Mucosa of stomach (tissue), 1 donor: Measurements from ENCODE around the gene AKIRIN2.
"Not testable (repeated sequence)": the region's sequence is repeated elsewhere in the genome, so short reads cannot be mapped to it uniquely, and the experiment has no call there.

Experiments used
- H3K27me3 ChIP-seq: one replicate; pipeline ENCODE4 v1.7.0; 2013; ENCODE audit warnings: mild to moderate bottlenecking, low read length; ENCODE audit not compliant: control insufficient read depth, insufficient read depth
- H3K36me3 ChIP-seq: one replicate; pipeline ENCODE4 v1.7.0; 2013; ENCODE audit warnings: low read length; ENCODE audit not compliant: control insufficient read depth, insufficient read depth
- H3K4me1 ChIP-seq: one replicate; pipeline ENCODE4 v1.7.0; 2013; ENCODE audit warnings: mild to moderate bottlenecking, low read length; ENCODE audit not compliant: control insufficient read depth, insufficient read depth
- H3K4me3 ChIP-seq: one replicate; pipeline ENCODE4 v1.7.0; 2013; ENCODE audit warnings: low read length
- H3K9ac ChIP-seq: one replicate; pipeline ENCODE4 v1.7.0; 2013; ENCODE audit warnings: mild to moderate bottlenecking, low read length, moderate library complexity
- H3K9me3 ChIP-seq: one replicate; pipeline ENCODE4 v1.7.0; 2013; ENCODE audit warnings: mild to moderate bottlenecking, low read length, moderate library complexity; ENCODE audit not compliant: control insufficient read depth
- donor health status: Pancreatic carcinoma.

The AKIRIN2 gene

DNA sequence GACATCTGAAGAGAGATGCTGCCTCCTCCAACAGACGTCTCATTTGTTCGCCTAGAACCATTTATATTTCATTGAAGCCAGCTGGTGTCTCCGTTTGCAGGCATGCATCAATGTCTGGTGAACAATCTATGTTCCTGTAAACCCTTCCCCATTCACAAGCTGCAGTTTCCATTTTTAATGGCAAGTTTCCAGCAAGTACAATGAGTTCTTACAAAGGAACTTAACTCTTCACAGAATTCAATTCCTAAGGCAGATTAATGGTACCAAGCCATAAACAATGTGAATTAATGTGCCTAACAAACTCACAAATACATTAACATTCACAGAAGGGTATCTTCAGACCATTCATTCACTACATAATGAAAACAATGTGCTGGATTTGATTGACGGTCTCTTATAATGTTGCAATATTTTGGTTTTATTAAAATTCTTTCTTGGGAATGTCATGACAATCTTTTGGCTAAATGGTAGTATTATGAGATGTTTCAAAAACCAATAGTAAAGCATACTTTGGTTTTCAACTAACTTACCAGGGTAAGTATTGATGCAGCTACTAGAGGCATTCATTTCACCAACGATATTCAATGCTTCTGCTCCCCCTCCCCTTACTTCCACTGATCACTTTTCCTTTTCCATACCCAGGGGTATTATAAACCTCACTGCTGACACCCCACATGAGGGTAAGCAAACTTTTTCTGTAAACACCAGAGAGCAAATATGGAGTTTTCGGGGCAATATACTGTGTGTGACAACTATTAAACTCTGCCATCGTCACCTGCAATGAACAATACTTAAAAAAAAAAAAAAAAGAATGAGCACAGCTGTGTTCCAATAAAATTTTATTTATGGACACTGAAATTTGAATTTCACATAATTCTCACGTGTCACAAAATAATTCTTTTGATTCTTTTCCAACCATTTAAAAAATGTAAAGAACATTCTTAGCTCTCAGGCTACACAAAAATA lies 4.2 kb downstream of the AKIRIN2 start:
- Histone ChIP-seq H3K4me1 (peaks cover 6% of the 10 kb centered on the region), H3K27me3 (no peaks in the 10 kb centered on the region), H3K9ac (no peak overlapping the region), H3K36me3 (no peaks in the 10 kb centered on the region), H3K4me3 (no peak overlapping the region), H3K9me3 (no peaks in the 10 kb centered on the region)

GRCh38 chr6:87696817-87697216 lies 5.2 kb downstream of the AKIRIN2 start:
- H3K9ac ChIP-seq, H3K36me3 ChIP-seq, H3K27me3 ChIP-seq, H3K9me3 ChIP-seq, H3K4me3 ChIP-seq, H3K4me1 ChIP-seq: not testable (repeated sequence)

GRCh38 chr6:87692086-87692485 lies 9.9 kb downstream of the AKIRIN2 start:
- Histone ChIP-seq H3K4me3 (no peak overlapping the region), H3K9me3 (no peaks in the 10 kb centered on the region), H3K27me3 (no peaks in the 10 kb centered on the region), H3K4me1 (no peaks in the 10 kb centered on the region), H3K36me3 (no peaks in the 10 kb centered on the region), H3K9ac (no peak overlapping the region)

DNA sequence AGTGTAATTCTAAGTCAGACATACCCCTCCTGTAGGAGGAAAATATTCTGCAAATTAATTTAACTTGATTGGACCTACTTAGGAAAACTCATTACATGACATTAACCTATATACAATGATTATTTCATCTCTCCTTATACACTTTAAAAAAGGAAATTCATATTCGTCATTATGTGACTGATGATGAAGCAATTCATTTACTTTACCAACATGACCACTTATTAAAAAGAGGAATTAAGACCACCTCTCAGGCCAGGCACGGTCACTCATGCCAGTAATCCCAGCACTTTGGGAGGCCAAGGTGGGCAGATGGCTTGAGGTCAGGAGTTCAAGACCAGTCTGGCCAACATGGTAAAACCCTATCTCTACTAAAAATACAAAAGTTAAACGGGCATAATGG lies 11.6 kb downstream of the AKIRIN2 start:
- H3K4me1 ChIP-seq: peaks cover 4% of the 10 kb centered on the region

DNA sequence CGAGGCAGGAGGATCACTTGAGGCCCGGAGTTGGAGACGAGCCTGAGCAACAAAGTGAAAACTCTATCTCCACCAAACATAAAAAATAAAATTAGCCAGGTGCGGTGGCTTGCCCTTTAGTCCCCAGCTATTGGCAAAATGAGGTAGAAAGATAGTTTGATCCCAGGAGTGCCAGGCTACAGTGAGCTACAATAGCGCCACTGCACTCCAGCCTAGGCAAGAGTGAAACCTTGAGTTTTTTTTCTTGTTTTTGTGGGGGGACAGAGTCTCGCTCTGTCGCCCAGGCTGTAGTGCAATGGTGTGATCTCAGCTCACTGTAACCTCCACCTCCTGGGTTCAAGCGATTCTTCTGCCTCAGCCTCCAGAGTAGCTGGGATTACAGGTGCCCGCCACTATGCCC lies 14.1 kb downstream of the AKIRIN2 start:
- H3K4me1 ChIP-seq, H3K36me3 ChIP-seq, H3K9me3 ChIP-seq, H3K9ac ChIP-seq, H3K27me3 ChIP-seq, H3K4me3 ChIP-seq: not testable (repeated sequence)

More for the DNA sequence above, 11.6 kb downstream of the AKIRIN2 start:
- Histone ChIP-seq H3K9me3 (no peaks in the 10 kb centered on the region), H3K9ac (no peak overlapping the region), H3K36me3 (no peaks in the 10 kb centered on the region), H3K4me3 (no peak overlapping the region), H3K27me3 (no peaks in the 10 kb centered on the region)

DNA sequence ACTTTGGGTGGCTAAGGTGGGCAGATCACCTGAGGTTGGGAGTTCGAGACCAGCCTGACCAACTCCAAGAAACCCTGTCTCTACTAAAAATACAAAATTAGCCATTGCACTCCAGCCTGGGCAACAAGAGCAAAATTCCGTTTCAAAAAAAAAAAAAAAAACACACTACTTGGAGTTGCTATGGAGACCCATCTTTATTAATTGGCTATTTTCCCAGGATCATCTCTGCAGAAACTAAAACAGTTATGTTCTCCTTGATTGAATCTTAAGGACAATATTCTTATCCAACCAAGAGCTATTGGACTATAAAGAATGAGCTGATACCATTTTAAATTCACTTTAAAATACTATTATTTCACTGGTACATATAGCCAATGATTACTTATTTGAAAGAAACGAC lies 14.7 kb downstream of the AKIRIN2 start:
- no peak overlapping the region for H3K9ac ChIP-seq
- H3K27me3 ChIP-seq: no peaks in the 10 kb centered on the region
- H3K4me3 ChIP-seq: no peak overlapping the region
- no peaks in the 10 kb centered on the region for H3K9me3 ChIP-seq
- H3K36me3 ChIP-seq: no peaks in the 10 kb centered on the region
- H3K4me1 ChIP-seq: peaks cover 8% of the 10 kb centered on the region

GRCh38 chr6:87686636-87687205 lies 15.3 kb downstream of the AKIRIN2 start:
- not testable (repeated sequence) for H3K4me3 ChIP-seq, H3K9ac ChIP-seq, H3K9me3 ChIP-seq, H3K27me3 ChIP-seq, H3K36me3 ChIP-seq, H3K4me1 ChIP-seq

- Histone ChIP-seq H3K4me1 (peaks cover 8% of the 10 kb centered on the region), H3K4me3 (no peak overlapping the region), H3K27me3 (no peaks in the 10 kb centered on the region), H3K36me3 (no peaks in the 10 kb centered on the region), H3K9ac (no peak overlapping the region), H3K9me3 (no peaks in the 10 kb centered on the region)
These were observed 17.0 kb downstream of the AKIRIN2 start for GRCh38 chr6:87684895-87685654.

DNA sequence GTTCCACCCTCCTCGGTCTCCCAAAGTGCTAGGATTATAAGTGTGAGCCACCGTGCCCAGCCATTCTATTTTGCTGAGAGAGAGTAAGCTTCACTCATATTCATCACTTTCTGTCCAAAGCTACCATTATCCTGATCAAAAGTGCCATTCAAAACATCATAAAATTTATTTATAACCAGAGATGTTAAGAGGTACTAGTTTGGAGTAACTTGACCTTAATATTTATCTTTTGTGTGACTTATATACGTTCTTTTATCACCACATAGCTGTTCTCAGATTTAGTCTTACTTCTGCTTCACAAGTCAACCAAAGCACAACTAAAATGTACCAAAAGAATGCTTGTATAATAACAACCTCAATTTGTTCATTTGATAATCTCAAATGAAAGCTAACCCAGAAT lies 18.1 kb downstream of the AKIRIN2 start:
- H3K9ac ChIP-seq: no peak overlapping the region
- H3K36me3 ChIP-seq: no peaks in the 10 kb centered on the region
- peaks cover 8% of the 10 kb centered on the region for H3K4me1 ChIP-seq
- no peaks in the 10 kb centered on the region for H3K27me3 ChIP-seq
- no peaks in the 10 kb centered on the region for H3K9me3 ChIP-seq
- no peak overlapping the region for H3K4me3 ChIP-seq

DNA sequence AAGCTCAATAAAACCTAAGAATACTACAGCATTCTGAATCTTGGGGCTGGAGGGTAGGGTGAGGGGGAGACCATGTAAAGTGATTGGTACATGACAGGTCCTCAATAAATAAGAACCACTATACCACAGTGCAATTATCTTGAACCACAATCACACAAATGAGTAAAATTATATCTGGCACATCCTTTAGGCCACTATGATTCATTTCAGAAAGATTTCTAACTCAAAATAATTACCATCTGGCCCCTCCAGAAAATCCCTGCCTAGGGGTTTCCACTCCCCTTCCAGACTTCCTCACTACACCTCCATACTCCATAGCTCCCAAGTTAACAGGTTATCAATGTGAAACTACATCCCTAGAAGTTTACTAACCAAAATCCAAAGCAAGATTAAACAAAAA lies 19.7 kb downstream of the AKIRIN2 start:
- H3K9me3 ChIP-seq: no peaks in the 10 kb centered on the region
- H3K9ac ChIP-seq: no peak overlapping the region
- no peaks in the 10 kb centered on the region for H3K36me3 ChIP-seq
- no peak overlapping the region for H3K4me3 ChIP-seq
- peaks cover 8% of the 10 kb centered on the region for H3K4me1 ChIP-seq
- no peaks in the 10 kb centered on the region for H3K27me3 ChIP-seq

DNA sequence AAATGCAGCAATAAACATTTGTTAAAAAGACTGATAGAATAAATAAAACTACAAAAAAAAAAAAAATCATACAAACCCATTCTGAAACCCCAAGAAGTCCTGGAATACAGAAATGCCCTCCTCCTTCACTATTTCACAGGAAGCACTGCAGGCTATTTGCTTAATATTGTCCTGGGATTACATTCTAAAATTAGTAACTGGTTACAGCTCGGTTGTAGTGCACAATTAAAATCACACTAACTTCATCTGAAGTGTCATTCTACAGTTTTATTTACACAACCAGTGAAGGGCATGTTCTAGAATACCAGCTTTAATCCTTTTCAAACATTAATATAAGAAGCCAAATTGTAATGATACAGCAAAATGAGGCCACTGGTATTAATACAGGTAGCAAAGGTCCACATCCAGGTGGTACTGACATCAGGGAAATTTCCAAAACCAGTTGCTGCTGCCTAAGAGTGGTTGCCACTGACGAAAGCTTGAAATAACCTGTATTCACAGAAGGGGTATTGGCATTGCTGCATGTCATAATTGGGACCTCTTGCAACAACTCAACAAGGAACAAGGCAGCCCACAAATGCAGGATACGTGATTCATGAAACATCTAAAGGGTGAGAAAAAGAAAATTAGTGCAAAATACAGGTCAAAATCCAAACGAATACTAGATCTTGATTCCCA lies 26.9 kb downstream of the AKIRIN2 start:
- no peaks in the 10 kb centered on the region for H3K36me3 ChIP-seq
- H3K9me3 ChIP-seq: no peaks in the 10 kb centered on the region
- H3K4me3 ChIP-seq: no peak overlapping the region
- no peaks in the 10 kb centered on the region for H3K4me1 ChIP-seq
- no peak overlapping the region for H3K9ac ChIP-seq
- H3K27me3 ChIP-seq: no peaks in the 10 kb centered on the region

DNA sequence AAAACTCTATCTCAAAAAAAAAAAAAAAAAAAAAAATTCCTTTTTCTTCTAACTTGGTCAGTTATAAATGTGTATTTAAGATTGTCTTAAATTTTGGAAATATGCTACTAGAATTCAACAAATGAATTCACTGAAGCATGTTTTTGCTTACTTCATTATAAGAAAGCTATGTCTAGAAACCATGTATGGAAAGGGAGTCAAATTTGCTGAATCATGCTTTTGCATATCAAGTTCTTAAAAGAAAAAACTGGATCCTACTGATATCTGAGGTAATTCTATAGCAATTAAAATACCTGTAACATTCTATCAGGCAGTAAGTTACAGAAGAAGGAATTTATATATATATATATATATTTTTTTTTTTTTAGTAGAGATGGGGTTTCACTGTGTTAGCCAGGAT lies 27.7 kb downstream of the AKIRIN2 start:
- Histone ChIP-seq H3K36me3 (no peaks in the 10 kb centered on the region), H3K4me1 (no peaks in the 10 kb centered on the region), H3K4me3 (no peak overlapping the region), H3K9ac (no peak overlapping the region), H3K27me3 (no peaks in the 10 kb centered on the region), H3K9me3 (no peaks in the 10 kb centered on the region)
